K562 (cell line): ENCODE measurements around the gene ANKRD45. TPM values are rescaled to one million over a fixed set of nuclear protein-coding genes. Genes with fewer than 3 reads are reported as not detected.
"Not testable (repeated sequence)": the region's sequence is repeated elsewhere in the genome, so short reads cannot be mapped to it uniquely, and the experiment has no call there.

Experiments
- ATAC-seq: fragments of 200-7000 bp; cut with Tn5 transposase; 3 replicates; pipeline ENCODE4 v1.9.1; 2020; ENCODE audit warnings: moderate library complexity
- BruUV-seq: library from RNA; stranded (reverse); fragments of 400-500 nt; replicated peaks from 2 replicates; lab custom pipeline; 2021; lab: Mats Ljungman, UMichigan
- CTCF ChIA-PET: fragments of 300-600 bp; formaldehyde crosslinking; extraction: SDS; loops from one replicate; lab custom pipeline; 2021; ENCODE audit warnings: low intra/inter-chr PET ratio; lab: Yijun Ruan, JAX
- POLR2A ChIA-PET: fragments of 300-600, 350-650 bp; sonication (Branson Sonifier 250); formaldehyde crosslinking; extraction: SDS; loops from one replicate; lab custom pipeline; 2021; ENCODE audit warnings: antibody characterized with exemption, inconsistent platforms; lab: Yijun Ruan, JAX
- DNase-seq, 4 experiments: peaks; one replicate each; pipeline versions ENCODE4 v3.0.0 to v3.0.0-alpha.2; 2011 to 2018; ENCODE audit warnings: low spot score in 3 of 4, mixed read lengths in 3 of 4; ENCODE audit errors: extremely low read depth in 1 of 4
- FAIRE-seq: peaks from 2 replicates; lab custom pipeline; 2011; peaks lifted over from hg19 to GRCh38; lab: Jason Lieb, UNC
- H2AFZ ChIP-seq: 2 replicates; pipeline ENCODE4 v1.6.0; 2011; ENCODE audit warnings: low read depth, low read length, control low read depth, inconsistent platforms
- H3K27ac ChIP-seq: fragments of 200-600 bp; 3 replicates; pipeline ENCODE4 v1.8.0; 2011; ENCODE audit warnings: low read depth, mild to moderate bottlenecking, control low read depth, inconsistent platforms, low read length, moderate library complexity, mixed read lengths; ENCODE audit errors: extremely low read depth
- H3K27me3 ChIP-seq, 2 experiments: fragments of 300-600 bp in 1 of 2; 2 replicates in 1 of 2; 3 replicates in 1 of 2; pipeline versions ENCODE4 v1.6.0 to v1.8.0; 2011; ENCODE audit warnings: inconsistent platforms in 2 of 2, low read length in 2 of 2, mild to moderate bottlenecking in 1 of 2, mixed read lengths in 1 of 2, moderate library complexity in 1 of 2; ENCODE audit not compliant: control insufficient read depth in 2 of 2, insufficient read depth in 2 of 2
- H3K36me3 ChIP-seq: fragments of 300-600 bp; 3 replicates; pipeline ENCODE4 v1.8.0; 2011; ENCODE audit warnings: mild to moderate bottlenecking, low read length, inconsistent platforms; ENCODE audit not compliant: control insufficient read depth, insufficient read depth
- H3K4me1 ChIP-seq, 2 experiments: fragments of 200-600 bp in 1 of 2; replicated peaks in 1 of 2; 2 replicates in 1 of 2; 3 replicates in 1 of 2; pipeline versions ENCODE4 v1.5.1 to v1.8.0; 2011; ENCODE audit warnings: inconsistent platforms in 2 of 2, low read length in 2 of 2, mild to moderate bottlenecking in 1 of 2, mixed read lengths in 1 of 2, moderate library complexity in 1 of 2; ENCODE audit not compliant: control insufficient read depth in 2 of 2, insufficient read depth in 2 of 2
- H3K4me2 ChIP-seq: 2 replicates; pipeline ENCODE4 v1.6.1; 2011; ENCODE audit warnings: low read length, control low read depth, inconsistent platforms, mixed read lengths; ENCODE audit not compliant: insufficient read depth
- H3K4me3 ChIP-seq: fragments of 200-600 bp; sonication (generic), shearing (Covaris generic); 2 replicates; pipeline ENCODE4 v1.5.1; 2016; ENCODE audit warnings: control low read depth, inconsistent platforms
- H3K79me2 ChIP-seq: fragments of 200-600 bp; 3 replicates; pipeline ENCODE4 v1.8.0; 2011; ENCODE audit warnings: low read length, inconsistent platforms; ENCODE audit not compliant: control insufficient read depth, insufficient read depth
- H3K9ac ChIP-seq, 2 experiments: 2 replicates each; pipeline versions ENCODE4 v1.6.0 to v1.6.1; 2011; ENCODE audit warnings: low read depth in 2 of 2, low read length in 2 of 2, control low read depth in 1 of 2, inconsistent platforms in 1 of 2, mild to moderate bottlenecking in 1 of 2, mixed read lengths in 1 of 2; ENCODE audit not compliant: insufficient read depth in 1 of 2
- H3K9me1 ChIP-seq: one replicate; pipeline ENCODE4 v1.6.0; 2011; ENCODE audit warnings: inconsistent platforms, mild to moderate bottlenecking, low read length, moderate library complexity; ENCODE audit not compliant: control insufficient read depth, insufficient read depth
- H3K9me3 ChIP-seq: replicated peaks from 2 replicates; pipeline ENCODE4 v1.5.1; 2011; ENCODE audit warnings: low read depth, low read length, inconsistent platforms; ENCODE audit not compliant: control insufficient read depth, insufficient read depth
- H4K20me1 ChIP-seq: replicated peaks from 2 replicates; pipeline ENCODE4 v1.6.1; 2011; ENCODE audit warnings: low read length, inconsistent platforms, mixed read lengths; ENCODE audit not compliant: control insufficient read depth, insufficient read depth
- BCOR ChIP-seq: fragments of 450-650 bp; IDR thresholded peaks from 2 replicates; pipeline ENCODE4 v1.6.1; 2016
- CC2D1A ChIP-seq: fragments of 450-650 bp; IDR thresholded peaks from 2 replicates; pipeline ENCODE4 v1.6.1; 2017; ENCODE audit warnings: mild to moderate bottlenecking
- RBM25 ChIP-seq: fragments of 200-400 bp; formaldehyde crosslinking; IDR thresholded peaks from 2 replicates; pipeline ENCODE4 v1.6.1; 2018; ENCODE audit warnings: low read length, low read depth, moderate library complexity; ENCODE audit not compliant: severe bottlenecking
- REST ChIP-seq, 2 experiments: fragments of 450-650 bp; formaldehyde crosslinking in 1 of 2; IDR thresholded peaks; 2 replicates each; pipeline versions ENCODE4 v1.4.0 to v1.6.1; 2014 to 2020; ENCODE audit warnings: mild to moderate bottlenecking in 2 of 2, borderline replicate concordance in 1 of 2, low read depth in 1 of 2
- SRSF7 ChIP-seq: fragments of 200-400 bp; formaldehyde crosslinking; optimal IDR thresholded peaks from 2 replicates; pipeline ENCODE3; 2017; ENCODE audit warnings: mild to moderate bottlenecking, low read depth, low read length
- ZNF146 ChIP-seq: IDR thresholded peaks from one replicate; pipeline ENCODE4 v1.6.1; 2018; ENCODE audit warnings: missing compliant biosample characterization; ENCODE audit not compliant: unreplicated experiment
- ZNF263 ChIP-seq: sonication (generic); formaldehyde crosslinking; IDR thresholded peaks from 2 replicates; pipeline ENCODE4 v1.8.0; 2022; ENCODE audit warnings: mild to moderate bottlenecking, missing genetic modification reagents, borderline replicate concordance
- whole genome bisulfite sequencing: fragments of 100-300 bp; shearing (Covaris generic); methylation state at CpG from one replicate; pipeline ENCODE4 v1.1.6; 2016; ENCODE audit warnings: low coverage, mixed read lengths; ENCODE audit not compliant: insufficient coverage; ENCODE audit errors: missing lambda C conversion rate; 5-methylcytosine and 5-hydroxymethylcytosine counted together
- in situ Hi-C: fragments of 300-500 bp; cut with MboI; formaldehyde crosslinking; loops from 4 replicates; pipeline ENCODE4 v1.15.0; 2018; ENCODE audit warnings: inconsistent platforms, mixed read lengths
- intact Hi-C: fragments of 100-400 bp; cut with micrococcal nuclease; formaldehyde crosslinking; loops from 2 replicates; pipeline ENCODE4 v1.14.2; 2022
- polyA plus RNA-seq, 8 experiments: library from polyadenylated mRNA; depleted of rRNA in 4 of 8; stranded (reverse) in 5 of 8; unstranded in 3 of 8; fragments of >200 nt; fragmentation: Nextera tagmentation in 2 of 8; fragmentation: Illumina TruSeq in 1 of 8; extraction: Ambion mirVana in 2 of 8; extraction: Trizol in 1 of 8; gene quantifications; 2 replicates each; pipeline versions ENCODE4 v1.2.1 to v1.2.3, GENCODE V29; 2011 to 2014; ENCODE audit warnings: inconsistent platforms in 1 of 8, missing spikeins in 1 of 8
- total RNA-seq, 7 experiments: library from RNA; depleted of rRNA in 6 of 7; stranded (reverse); fragments of >200 nt in 6 of 7; fragmentation: Illumina TruSeq in 2 of 7; extraction: Trizol in 2 of 7; gene quantifications; 2 replicates each; pipeline versions ENCODE4 v1.2.1 to v1.2.3, GENCODE V29; 2011 to 2021; ENCODE audit warnings: low replicate concordance in 1 of 7

The ANKRD45 gene
- total and polyA plus RNA-seq, 9 of the 15 experiments (the other 6 are each of a cell fraction or from before 2014, with no cell fraction given): 0.10 to 0.30 (median 0.11) TPM; not detected in 2

- peak; percentile 61 for TF ChIP-seq RBM25
- TF ChIP-seq ZNF146 (CRISPR knock-in tag): peak; percentile 88
- peak; percentile 47; the same call in 1 of the 2 replicates for TF ChIP-seq BCOR
- H3K4me2 ChIP-seq, BruUV-seq, DNase-seq, H2AFZ ChIP-seq, H4K20me1 ChIP-seq, FAIRE-seq, H3K27ac ChIP-seq, H3K4me3 ChIP-seq, POLR2A ChIA-PET, H3K79me2 ChIP-seq, intact Hi-C loops, H3K9me3 ChIP-seq, CTCF ChIA-PET, H3K36me3 ChIP-seq, H3K9me1 ChIP-seq, H3K9ac ChIP-seq, in situ Hi-C loops, ATAC-seq, H3K27me3 ChIP-seq, H3K4me1 ChIP-seq: not testable (repeated sequence)
- WGBS: 9% methylated on average over 1 of the region's 1 CpG
Measured at GRCh38 chr1:173563846-173564245, 105.8 kb downstream of the ANKRD45 start.

GRCh38 chr1:173562813-173563212 lies 106.8 kb downstream of the ANKRD45 start:
- DNase-seq (peak in 2 of 4 experiments; percentile 35 to 56), FAIRE-seq (peak; percentile 29), ATAC-seq (peak; percentile 90)
- Histone ChIP-seq H3K9me3 (no peaks in the 10 kb centered on the region), H3K4me1 (no peaks in the 10 kb centered on the region), H4K20me1 (no peaks in the 10 kb centered on the region), H3K79me2 (no peaks in the 10 kb centered on the region), H3K4me3 (no peak overlapping the region), H3K9ac (no peak overlapping the region), H3K9me1 (no peaks in the 10 kb centered on the region), H3K4me2 (no peak overlapping the region), H3K27me3 (no peaks in the 10 kb centered on the region), H3K27ac (no peak overlapping the region), H3K36me3 (no peaks in the 10 kb centered on the region), H2AFZ (no peak overlapping the region; the same call in 1 of the 2 replicates)
- 27% methylated on average over 6 of the region's 6 CpGs for WGBS
- ChIA-PET CTCF (interaction anchor here (0.7 kb wide), 1 partner anchor 187 kb away, joined by 3 read pairs; no protein-coding TSS in a partner anchor), POLR2A (interaction anchor here (1.3 kb wide), 1 partner anchor 9 kb away, joined by 4 read pairs; no protein-coding TSS in a partner anchor)
- intact Hi-C loops: no loop called here
- in situ Hi-C loops: no loop called here
- BruUV-seq: no TSS peak
- TF ChIP-seq REST (IDR thresholded peaks at IDR 0.05; ENCODE audit: borderline replicate concordance): peak; percentile 42; the same call in 1 of the 2 replicates
- TF ChIP-seq REST (CRISPR knock-in tag; IDR thresholded peaks at IDR 0.05; ENCODE audit: low read depth): no peak
- 0 out of 2 replicates have a peak, but pooled peaks have one; percentile 45 for TF ChIP-seq CC2D1A
- no peak for TF ChIP-seq ZNF263 (CRISPR knock-in tag)
- TF ChIP-seq SRSF7: no peak
